NB4 (cell line): ENCODE results near the gene SNRNP70.

Source experiments
- CTCF ChIP-seq: IDR thresholded peaks from one replicate; pipeline ENCODE4 v1.5.1; 2012; ENCODE audit warnings: low read depth, low read length
- POLR2A ChIP-seq: IDR thresholded peaks from 2 replicates; pipeline ENCODE4 v1.6.1; 2011; ENCODE audit warnings: mild to moderate bottlenecking; ENCODE audit not compliant: insufficient read length; ENCODE audit errors: extremely low read depth

GRCh38 chr19:49149652-49150105 lies 64.4 kb downstream of the SNRNP70 start:
- TF ChIP-seq POLR2A = no peak
- no peak for TF ChIP-seq CTCF
